Stimulated activated CD4-positive, alpha-beta T cell treated with anti-CD3 and anti-CD28 coated beads, Interleukin-2, amount 100 ng/mL, for 48 hours (primary cell): Measurements from ENCODE around the gene SBNO1.

Experiments used
- DNase-seq, 2 donors: peaks; one replicate each; pipeline ENCODE4 v3.0.0-alpha.2; 2020

SBNO1 gene

GRCh38 chr12:123243671-123244262 lies 120.9 kb downstream of the SBNO1 start:
- no peak for DNase-seq

GRCh38 chr12:123242116-123242904 lies 122.3 kb downstream of the SBNO1 start:
- DNase-seq: no peak
